HG03095 (cell line): Measurements from ENCODE around the gene PPP2R5C.

ENCODE experiments used
- ATAC-seq: cut with Tn5 transposase; IDR thresholded peaks from one replicate; pipeline ENCODE4 v1.9.1; 2021; ENCODE audit warnings: moderate library complexity; ENCODE audit not compliant: unreplicated experiment

PPP2R5C gene

DNA sequence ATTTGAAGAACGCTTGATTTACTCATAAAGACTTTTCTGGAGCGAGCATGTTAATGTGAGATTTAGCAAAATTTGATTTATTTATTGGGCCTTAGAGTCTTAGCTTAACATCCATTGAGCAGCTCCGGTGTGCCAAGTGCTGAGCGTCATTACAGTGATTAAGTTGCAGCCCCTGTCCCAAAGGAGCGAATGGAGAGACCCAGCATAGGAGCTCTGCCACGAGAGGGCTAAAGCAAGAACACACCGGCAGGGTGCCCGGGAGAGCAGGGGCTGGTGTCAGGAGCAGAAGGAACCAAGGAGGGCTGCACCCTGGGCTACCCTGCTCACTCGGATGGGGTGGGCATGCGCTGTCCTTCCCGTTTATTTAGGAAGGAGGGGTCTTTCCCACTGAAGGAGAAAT is 50.6 kb downstream of the PPP2R5C start:
- ATAC-seq: no peak

DNA sequence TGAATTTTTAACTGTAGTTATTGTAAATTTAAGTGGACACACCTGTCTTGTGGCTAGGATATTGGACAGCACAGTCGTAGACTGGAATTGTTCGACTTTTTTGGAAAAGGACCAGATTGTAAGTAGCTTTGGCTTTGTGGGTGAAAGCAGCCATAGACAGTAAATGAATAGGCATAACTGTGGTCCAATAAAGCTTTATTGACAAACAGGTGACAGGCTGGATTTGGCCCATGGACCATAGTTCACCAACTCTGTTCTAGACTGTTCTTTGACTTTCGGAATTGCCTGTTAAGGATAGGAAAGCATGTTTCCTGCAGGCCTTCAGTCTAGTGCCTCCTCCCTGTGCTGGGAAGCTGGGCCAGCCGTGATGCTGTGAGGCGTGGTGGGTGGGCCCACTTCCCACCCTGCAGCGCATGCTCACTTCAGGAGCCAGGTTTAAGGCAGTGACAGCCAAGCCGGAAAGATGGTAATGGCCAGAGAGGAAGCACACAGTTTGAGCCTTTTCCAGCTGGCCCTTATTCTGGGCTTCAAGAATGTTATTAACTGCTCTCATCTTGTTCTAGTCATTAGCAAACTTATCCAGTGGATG is 51.8 kb downstream of the PPP2R5C start:
- no peak for ATAC-seq

DNA sequence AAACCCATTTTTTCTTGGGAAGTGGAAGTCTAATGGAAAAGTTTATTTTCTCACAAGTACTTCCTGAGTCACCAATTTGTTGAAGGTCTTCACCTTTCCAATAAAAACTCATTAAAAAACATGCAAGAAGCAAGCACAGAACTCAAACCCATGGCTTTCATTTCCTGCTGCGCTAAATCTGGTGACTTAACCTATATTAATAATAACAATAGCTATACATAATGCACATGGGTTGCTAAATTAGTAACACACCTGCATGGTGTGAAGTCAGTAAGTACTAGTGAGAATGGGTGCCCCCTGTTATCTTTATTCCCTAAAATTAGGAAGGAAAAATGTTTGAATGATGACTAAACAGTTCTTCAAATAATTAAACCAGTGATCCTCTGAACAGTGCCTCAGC is 52.3 kb downstream of the PPP2R5C start:
- ATAC-seq: no peak

DNA sequence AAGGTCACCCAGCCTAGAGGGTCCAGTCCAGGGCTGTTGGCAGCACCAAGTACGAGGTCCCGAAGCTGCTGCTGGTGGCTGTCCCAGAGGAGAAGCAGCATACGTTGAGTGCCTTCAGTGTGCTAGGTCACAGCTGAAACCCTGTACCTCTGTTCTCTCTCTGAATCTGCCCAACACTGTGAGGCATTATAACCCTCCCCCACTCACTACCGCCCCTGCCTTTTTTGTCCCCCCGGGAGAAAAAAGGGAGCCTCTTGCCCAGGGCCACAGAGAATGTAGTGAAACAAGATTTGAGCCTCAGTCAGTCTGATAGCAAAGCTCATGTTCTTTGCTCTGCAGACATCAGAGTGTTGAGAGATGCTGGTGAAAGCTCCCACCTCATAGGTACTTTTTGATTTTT is 53.4 kb downstream of the PPP2R5C start:
- no peak for ATAC-seq

DNA sequence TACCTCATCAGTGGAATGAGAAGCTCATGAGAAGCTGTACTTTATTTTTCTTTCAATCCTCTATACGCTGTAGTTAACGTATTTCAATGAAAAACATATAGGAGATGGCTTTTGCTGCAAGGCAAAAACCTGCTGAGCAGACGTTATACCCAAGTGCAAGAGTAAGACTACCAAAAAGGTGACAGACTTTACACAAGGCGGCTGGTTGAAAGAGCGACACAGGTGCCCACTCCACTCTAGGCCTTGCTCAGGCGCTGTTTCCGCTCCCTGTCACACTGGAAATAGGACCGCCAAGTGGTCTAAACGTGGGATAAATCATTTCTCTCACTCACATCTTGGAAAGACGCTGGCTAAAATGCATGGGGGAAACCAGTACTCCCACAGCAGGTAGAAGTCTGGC is 54.5 kb downstream of the PPP2R5C start:
- no peak for ATAC-seq

DNA sequence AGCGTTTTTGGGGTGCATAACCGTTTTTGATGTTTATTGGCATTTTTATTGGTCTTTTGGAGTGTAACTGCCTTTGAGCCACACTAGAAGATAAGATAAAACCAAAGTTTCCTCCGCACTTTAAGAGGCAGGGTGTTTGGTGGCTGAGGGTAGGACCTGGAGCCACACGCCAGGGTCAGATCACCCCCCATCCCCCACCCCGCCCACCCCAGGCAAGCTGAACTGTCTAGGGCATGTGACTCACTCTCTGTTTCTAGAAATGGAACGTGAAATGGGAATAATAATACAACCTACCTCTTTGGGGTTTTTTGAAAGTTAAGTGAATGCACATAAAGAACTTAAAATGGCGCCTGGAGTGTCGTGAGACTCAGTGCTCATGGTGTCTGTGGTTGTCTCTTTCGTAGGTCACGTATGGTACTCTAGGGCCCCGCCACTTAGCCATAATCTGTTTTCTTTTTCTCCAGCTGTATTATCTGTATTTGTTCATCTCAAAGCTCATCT is 56.0 kb downstream of the PPP2R5C start:
- ATAC-seq: no peak

DNA sequence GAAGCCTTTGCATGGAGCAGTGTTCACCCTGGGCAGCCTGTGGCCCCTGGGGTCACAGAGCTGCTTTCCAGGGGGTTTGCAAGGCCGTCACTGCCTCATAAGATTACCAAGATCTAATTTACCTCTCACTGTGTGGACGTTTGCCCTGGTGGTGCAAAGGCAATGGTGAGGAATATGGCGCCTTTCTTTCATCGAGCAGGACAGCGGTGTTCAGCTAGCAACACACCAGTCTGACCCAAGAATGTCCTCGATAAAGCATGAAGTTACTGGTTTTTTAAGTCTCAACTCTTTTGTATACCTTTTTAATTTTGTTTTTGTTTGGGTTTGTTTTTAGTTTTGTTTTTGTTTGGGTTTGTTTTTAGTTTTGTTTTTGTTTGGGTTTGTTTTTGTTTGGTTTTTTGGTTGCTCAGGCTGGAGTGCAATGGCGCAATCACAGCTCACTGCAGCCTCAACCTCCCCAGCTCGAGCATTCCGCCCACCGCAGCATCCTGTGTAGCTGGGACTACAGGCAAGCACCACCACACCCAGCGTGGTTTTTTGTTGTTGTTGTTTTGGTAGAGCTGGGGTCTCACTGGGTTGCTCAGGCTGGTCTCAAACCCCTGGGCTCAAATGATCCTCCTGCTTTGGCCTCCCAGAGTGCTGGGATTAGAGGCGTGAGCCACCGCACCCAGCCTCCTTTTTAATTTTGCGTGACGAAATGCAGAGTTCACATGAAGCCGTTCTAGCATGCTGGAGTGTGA is 57.9 kb downstream of the PPP2R5C start:
- no peak for ATAC-seq

DNA sequence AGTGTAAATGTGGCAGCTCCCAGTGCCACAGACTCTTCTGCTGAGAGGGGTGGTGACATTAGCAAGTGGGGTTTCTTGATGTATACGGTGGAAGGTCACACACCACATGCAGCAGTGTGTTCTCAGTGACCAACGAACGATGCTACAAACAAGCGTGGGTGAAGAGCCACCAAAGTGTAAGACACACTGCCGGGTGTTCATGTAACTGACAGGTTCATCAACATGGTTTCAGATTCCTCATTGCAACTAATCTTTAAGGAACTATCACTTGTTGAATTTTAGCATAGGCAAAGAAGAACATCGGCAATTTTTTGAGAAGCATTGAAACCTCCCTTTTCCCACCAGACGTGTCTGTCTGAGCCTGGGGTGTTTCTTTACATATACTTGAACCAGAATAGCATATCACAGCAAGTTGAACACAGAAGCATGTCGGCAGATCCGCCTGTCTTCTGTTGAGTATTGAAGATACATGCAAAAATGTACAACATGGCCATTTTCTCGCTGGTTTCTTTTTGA is 58.8 kb downstream of the PPP2R5C start:
- ATAC-seq: peak; percentile 34

DNA sequence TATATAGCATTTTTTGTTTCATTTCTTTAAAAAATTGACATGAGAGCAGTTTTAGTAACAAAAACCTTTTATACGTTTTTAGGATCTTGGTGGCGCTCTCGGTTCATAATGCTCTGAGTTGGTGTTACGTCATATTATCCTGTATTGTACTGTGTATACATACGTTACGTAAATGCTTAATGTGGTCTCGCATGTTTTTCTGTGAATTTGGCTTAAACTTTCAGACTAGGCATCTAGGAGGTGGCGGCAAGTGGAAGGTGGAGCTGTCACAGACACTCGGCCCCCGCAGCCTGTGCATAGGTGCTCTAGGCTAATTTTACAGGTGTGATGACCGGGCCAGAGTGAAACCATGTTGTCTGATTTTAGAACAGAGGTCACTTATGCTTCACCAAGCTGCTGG is 60.0 kb downstream of the PPP2R5C start:
- ATAC-seq: no peak

DNA sequence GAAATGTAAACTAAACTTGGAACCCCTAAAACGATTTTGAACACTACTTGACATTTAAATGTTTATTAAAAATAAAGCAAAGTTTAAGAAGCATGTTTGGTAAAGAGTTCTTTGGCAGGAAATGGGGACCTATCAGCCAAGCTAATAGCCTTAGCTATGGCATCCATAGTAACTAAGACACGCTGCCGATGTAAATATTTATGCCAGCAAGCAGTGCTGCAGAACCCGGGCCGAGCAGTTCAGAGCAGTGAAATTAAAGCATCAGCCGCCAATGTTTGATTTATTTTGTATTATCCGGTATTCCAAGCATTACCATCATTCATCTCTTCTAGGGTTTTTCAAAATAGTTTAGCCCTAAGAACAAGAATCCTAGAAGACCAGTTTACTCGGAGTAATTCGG is 61.6 kb downstream of the PPP2R5C start:
- no peak for ATAC-seq

DNA sequence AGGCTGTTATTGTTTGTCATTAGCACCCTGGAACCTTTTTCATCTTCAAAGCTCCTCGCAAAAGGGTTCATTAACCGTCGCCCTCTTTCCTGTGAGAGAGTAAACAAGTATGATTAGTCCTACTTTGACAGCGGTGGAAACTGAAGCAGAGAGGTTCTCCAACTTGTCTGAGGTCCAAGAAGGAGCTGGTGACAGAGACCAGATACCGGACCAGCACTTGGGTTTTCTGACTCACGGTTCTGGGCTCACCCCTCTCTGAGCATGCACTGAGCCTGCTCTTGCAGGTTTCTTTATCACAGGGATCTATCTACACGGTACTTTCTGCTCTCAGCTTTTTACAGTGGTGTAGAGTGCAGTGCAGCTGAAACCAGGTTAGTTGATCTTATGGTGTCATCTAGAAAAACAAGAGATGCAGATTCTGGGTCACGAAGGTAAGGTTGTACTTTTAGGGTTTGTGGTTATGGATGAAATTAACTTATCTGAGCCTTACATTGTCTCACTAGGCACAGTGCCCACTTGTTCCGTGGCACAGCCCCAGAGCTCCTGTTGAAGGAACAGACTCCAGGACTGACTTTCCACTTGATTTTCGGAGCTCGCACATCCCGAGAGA is 62.1 kb downstream of the PPP2R5C start:
- peak; percentile 51 for ATAC-seq

DNA sequence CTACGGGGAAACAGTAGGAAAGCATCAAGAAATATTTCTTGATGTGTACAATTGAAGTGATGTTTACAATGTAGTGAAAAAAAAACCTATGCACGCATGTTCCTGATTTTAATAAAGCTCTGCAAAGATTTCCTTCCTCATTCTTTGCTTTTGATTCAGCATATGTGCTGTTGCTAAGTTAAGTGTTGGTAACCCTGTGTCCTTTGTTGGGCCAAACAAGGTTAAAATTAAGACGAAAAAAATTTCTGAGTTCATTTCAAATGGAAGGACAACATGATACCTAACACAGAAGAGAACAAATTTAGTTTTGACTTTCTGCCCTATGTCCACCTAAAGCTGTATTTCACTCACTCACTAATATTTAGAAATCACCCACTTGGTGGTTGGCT is 62.8 kb downstream of the PPP2R5C start:
- ATAC-seq: no peak

DNA sequence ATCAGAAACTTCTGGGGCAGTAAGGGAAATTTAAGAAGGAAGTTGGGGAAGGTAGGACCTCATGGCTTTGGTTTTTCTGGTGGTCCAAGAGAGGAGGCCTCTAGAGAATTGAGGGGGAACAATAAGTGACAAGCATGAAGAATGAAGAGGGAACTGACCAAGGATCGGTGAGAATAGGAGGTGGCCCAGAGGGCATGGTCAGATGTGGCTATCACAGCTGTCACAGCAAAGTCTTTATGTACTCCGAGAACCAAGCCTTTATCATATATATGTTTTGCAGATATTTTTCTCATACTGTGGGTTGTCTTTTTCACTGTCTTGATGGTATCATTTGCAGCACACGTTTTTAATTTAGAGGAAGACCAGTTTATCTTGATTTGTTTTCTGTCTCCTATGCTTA is 64.3 kb downstream of the PPP2R5C start:
- no peak for ATAC-seq

DNA sequence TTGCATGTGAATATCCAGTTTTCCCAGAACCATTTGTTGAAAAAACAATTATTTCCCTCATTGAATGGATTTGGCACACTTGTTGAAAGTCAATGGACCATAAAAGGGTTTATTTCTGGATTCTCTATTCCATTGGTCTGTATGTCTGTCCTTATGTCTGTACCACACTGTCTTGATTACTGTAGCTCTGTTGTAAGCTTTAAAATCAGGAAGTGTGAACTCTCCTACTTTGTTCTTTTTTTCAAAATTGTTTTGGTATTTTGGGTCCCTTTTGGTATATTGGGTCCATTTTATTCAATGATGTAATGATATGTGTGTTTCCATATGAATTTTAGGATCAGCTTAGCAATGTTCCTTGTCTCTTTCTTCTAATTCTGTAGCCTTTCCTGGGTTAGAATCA is 64.8 kb downstream of the PPP2R5C start:
- no peak for ATAC-seq

DNA sequence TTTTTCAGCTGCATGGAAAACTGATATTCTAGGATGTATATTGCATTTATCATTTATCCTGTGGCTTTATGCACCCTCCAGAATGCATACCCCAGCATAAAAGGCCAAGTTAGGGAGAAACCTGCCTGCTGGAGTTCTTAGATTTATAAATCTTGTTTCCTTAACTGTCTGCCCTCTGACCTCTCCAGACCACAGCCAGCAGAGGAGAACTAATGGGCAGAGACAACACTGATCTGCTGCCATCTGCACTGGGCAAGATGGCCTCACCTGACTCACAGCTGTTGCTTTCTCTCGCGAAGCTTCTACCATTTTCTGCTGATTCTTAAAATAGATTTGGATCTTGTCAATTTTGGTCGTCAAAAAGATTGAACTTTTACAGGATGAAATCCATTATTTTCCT is 65.8 kb downstream of the PPP2R5C start:
- ATAC-seq: no peak

DNA sequence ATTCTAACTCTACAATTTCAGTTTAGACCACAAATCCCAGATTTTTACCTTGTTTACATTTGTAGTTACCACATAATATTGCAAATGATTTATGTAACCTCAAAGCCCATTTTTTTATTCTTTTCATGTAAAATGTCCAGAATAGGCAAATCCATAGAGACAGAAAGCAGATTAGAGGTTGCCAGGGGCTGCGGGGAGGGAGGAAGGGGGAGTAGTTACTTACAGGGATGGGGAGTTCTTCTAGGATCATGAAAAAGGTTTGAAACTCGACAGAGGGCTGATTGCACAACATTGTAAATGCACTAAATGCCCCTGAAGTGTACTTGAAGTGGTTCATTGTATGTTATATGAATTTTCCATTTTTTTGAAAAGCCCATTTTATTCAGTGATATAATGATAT is 66.5 kb downstream of the PPP2R5C start:
- no peak for ATAC-seq

DNA sequence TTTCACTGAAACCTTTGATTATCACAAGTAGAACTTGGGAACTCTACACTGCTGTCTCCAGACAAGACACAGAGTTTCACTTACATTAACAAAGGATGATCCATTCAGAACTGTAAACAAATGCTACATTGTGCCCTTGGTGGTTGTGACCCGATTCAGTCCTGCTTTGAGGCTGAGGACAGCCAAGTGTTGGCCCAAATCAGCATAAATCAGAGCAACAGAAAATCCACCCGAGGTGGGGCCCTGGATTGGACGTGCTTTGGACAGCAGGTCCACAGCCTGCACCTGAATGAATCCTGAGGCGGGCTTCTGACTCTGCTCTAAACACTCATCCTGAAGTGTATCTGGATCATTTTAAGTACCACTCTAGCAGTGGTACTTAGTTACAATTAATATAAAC is 68.8 kb downstream of the PPP2R5C start:
- ATAC-seq: no peak

DNA sequence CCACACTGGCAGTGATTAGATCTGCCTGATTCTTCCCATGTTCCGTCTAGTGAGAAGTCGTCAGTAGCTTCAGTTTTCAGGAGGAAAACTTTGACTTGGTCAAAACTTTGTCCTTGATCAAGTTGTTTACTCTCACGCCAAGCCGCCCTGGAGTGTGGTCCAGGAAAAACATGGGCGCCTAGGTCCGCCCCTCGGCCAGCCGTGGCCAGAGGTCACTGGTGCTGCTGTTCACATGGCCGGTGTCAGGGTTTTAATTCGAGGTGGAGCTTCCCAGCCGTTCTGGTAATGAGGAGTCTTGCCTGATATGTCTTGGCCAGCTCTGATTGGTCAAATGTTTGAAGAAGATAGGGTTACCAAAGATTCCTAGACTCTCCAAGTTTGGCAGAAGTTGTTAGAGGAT is 71.5 kb downstream of the PPP2R5C start:
- no peak for ATAC-seq

DNA sequence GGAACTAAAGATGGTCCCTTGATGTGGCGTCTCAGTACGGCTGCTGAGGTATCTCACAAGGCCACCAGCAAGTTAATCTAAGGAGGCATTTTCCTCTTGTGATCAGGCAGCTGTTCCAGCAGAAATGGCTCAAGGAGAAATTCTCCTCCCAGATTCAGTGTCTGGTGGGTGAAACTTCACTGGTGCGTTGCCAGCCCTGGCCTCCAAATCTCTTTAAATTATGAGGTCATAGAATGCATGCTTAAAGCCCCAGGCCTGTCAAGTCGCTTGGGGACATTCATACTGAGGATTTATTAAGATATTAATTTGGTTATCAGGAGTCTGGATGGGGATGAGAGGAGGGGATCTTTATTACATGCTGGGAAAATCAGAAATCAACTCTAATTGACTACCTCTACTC is 72.9 kb downstream of the PPP2R5C start:
- ATAC-seq: no peak

DNA sequence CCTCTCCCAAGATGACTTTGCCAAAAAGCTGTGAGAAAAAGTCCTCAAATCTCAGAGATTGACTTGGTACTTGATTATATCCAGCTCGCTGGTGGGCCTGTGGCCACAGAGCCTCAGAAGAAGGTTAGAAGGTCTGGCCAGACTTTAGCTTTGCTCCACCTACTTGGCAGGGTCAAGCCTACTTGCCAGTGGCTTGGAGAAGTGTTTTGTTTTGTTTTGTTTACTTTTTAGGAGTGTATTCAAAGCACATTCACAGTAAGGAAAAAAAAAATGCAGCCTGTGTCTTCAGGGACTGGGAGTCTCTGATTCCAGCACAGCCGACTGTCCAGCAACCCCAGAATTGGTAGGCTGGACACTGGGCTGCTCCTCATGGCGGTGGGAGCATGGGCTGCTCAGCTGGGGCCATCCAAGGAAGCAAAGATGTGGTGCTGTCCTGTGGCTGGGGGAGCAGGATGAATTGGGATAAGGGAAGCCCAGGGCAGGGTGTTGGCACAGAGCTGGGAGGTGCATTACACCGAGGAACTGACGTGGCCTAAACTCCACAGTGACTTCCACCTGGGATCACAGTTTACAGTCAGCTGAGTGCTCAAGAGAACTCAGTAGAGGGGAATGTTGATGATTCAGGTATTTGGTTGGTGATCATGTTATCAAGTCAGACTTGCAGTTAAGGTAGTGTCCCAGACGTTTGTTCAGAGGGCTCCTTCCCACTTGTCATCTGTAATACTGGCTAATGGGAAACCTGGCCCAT is 73.5 kb downstream of the PPP2R5C start:
- ATAC-seq: no peak

DNA sequence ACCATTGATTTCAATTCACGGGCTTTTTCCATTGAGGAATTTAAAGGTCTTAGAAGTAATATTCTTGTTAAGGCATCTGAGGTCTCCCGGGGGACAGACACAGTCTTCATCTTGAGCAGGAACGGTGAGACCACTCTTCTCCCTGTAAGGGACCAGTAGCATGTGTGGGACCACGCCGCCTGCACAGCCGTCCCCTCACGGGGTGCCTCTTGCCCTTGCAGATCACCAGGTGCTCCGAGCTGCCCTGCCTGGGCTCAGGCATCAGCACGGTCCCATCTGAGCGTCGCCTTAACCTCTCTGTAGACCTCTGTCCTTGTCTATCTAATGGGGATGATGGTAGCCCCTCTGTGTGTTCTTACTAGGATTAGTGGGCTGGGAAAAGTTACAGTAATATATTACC is 74.1 kb downstream of the PPP2R5C start:
- ATAC-seq: no peak
